Measurements from ENCODE around the gene COL7A1. TPM values are rescaled to one million over a fixed set of nuclear protein-coding genes. Genes with fewer than 3 reads are reported as not detected.

The COL7A1 gene
- total and polyA plus RNA-seq, 2 donors from 2014 or later, result 13.1 to 14.4 TPM

DNA sequence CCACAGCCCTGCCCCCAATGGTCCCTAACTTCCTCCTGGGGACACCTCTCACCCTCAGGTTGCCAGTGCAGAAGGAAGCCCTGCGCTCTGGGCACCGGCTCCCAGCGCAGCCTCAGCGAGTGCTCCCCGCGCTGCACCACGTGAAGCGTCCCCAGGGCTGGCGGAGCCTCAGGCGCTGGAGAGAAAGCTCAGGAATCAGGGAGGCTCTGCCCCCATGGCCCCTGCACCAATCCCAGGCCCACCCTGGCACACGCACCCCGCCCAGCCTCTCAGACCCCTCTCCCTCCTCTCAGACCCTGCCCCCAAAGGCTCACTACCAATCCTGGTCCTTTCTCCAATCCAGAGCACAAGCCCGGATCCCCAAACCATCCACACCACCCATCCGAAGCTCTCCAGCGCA is 6.9 kb downstream of the COL7A1 start:
- TF ChIP-seq, protein P1, sequence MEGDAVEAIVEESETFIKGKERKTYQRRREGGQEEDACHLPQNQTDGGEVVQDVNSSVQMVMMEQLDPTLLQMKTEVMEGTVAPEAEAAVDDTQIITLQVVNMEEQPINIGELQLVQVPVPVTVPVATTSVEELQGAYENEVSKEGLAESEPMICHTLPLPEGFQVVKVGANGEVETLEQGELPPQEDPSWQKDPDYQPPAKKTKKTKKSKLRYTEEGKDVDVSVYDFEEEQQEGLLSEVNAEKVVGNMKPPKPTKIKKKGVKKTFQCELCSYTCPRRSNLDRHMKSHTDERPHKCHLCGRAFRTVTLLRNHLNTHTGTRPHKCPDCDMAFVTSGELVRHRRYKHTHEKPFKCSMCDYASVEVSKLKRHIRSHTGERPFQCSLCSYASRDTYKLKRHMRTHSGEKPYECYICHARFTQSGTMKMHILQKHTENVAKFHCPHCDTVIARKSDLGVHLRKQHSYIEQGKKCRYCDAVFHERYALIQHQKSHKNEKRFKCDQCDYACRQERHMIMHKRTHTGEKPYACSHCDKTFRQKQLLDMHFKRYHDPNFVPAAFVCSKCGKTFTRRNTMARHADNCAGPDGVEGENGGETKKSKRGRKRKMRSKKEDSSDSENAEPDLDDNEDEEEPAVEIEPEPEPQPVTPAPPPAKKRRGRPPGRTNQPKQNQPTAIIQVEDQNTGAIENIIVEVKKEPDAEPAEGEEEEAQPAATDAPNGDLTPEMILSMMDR (IDR thresholded peaks at IDR 0.05; ENCODE audit: borderline replicate concordance, extremely low read depth, insufficient read depth), result no peak
- intact Hi-C loops (cut with DNase I), result no loop called here
- FAIRE-seq, result no peak
- H3K4me3 ChIP-seq (ENCODE audit: low read length in 3 of 3), result no peak overlapping the region
- no peak overlapping the region for H3K9ac ChIP-seq (ENCODE audit: low read length in 3 of 3)
- H3K27me3 ChIP-seq (ENCODE audit: control insufficient read depth, insufficient read depth, low read length), result no peaks in the 10 kb centered on the region
- H3K27ac ChIP-seq (ENCODE audit: low read depth in 2 of 2, low read length in 2 of 2), result no peak overlapping the region
- no peaks in the 10 kb centered on the region for H3K36me3 ChIP-seq (ENCODE audit: control insufficient read depth in 2 of 3, insufficient read depth in 3 of 3, low read length in 3 of 3)
- H3K4me1 ChIP-seq (ENCODE audit: control insufficient read depth in 2 of 3, insufficient read depth in 2 of 3, low read depth in 1 of 3, low read length in 3 of 3), result no peaks in the 10 kb centered on the region
- no peaks in the 10 kb centered on the region for H3K9me3 ChIP-seq (ENCODE audit: control insufficient read depth in 2 of 3, insufficient read depth in 1 of 3, low read length in 3 of 3)
- DNase-seq, result no peak

DNA sequence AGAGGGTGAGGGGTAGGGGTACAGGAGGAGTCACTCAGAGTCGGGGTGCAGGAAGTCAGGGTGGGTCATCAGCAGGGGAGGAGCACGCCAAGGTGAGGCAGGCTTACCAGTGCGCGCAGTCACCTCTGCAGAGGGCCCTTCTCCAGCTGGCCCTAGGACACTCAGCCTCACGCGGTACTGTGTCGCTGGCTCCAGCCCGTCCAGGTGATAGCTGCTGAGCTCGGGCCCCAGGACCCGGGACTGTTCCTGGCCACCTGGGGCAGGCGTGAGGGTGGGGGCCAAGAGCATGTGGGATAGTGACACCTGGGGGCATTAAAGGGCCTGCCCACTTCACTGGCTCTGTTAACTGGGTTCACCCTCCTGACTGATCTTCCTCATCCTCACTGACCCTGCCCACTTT is 7.4 kb downstream of the COL7A1 start:
- DNase-seq, result no peak
- no peak overlapping the region for H3K27ac ChIP-seq (ENCODE audit: low read depth in 2 of 2, low read length in 2 of 2)
- intact Hi-C loops (cut with DNase I), result no loop called here
- no peaks in the 10 kb centered on the region for H3K36me3 ChIP-seq (ENCODE audit: control insufficient read depth in 2 of 3, insufficient read depth in 3 of 3, low read length in 3 of 3)
- no peaks in the 10 kb centered on the region for H3K9me3 ChIP-seq (ENCODE audit: control insufficient read depth in 2 of 3, insufficient read depth in 1 of 3, low read length in 3 of 3)
- no peak overlapping the region for H3K4me3 ChIP-seq (ENCODE audit: low read length in 3 of 3)
- H3K9ac ChIP-seq (ENCODE audit: low read length in 3 of 3), result no peak overlapping the region
- H3K27me3 ChIP-seq (ENCODE audit: control insufficient read depth, insufficient read depth, low read length), result no peaks in the 10 kb centered on the region
- no peaks in the 10 kb centered on the region for H3K4me1 ChIP-seq (ENCODE audit: control insufficient read depth in 2 of 3, insufficient read depth in 2 of 3, low read depth in 1 of 3, low read length in 3 of 3)
- TF ChIP-seq, protein P1 (IDR thresholded peaks at IDR 0.05; ENCODE audit: borderline replicate concordance, extremely low read depth, insufficient read depth), result no peak
- no peak for FAIRE-seq

DNA sequence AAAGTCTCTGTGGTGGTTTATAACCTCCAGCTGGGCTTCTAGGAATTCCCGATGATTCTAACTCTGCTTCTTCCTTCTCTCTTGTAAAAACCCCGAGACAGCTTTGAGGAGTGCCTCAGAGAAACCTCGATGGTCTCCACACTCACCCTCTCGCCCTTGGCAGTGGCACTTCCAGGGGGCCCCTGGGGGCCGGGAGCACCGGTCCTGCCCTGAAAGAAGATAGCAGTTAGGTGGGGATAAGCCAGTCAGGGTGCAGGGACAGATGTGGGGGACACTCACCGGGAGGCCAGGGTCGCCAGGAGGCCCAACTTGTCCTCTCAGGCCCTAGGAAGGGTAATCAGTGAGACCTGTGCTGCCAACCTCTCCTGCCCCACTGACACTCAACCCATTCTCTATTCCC is 9.7 kb downstream of the COL7A1 start:
- H3K4me1 ChIP-seq (ENCODE audit: control insufficient read depth in 2 of 3, insufficient read depth in 2 of 3, low read depth in 1 of 3, low read length in 3 of 3), result no peaks in the 10 kb centered on the region
- DNase-seq, result no peak
- H3K9me3 ChIP-seq (ENCODE audit: control insufficient read depth in 2 of 3, insufficient read depth in 1 of 3, low read length in 3 of 3), result no peaks in the 10 kb centered on the region
- no peak for FAIRE-seq
- H3K27ac ChIP-seq (ENCODE audit: low read depth in 2 of 2, low read length in 2 of 2), result no peak overlapping the region
- TF ChIP-seq, protein P1 (IDR thresholded peaks at IDR 0.05; ENCODE audit: borderline replicate concordance, extremely low read depth, insufficient read depth), result no peak
- H3K4me3 ChIP-seq (ENCODE audit: low read length in 3 of 3), result no peak overlapping the region
- H3K27me3 ChIP-seq (ENCODE audit: control insufficient read depth, insufficient read depth, low read length), result no peaks in the 10 kb centered on the region
- no peak overlapping the region for H3K9ac ChIP-seq (ENCODE audit: low read length in 3 of 3)
- H3K36me3 ChIP-seq (ENCODE audit: control insufficient read depth in 2 of 3, insufficient read depth in 3 of 3, low read length in 3 of 3), result no peaks in the 10 kb centered on the region
- intact Hi-C loops (cut with DNase I), result no loop called here

DNA sequence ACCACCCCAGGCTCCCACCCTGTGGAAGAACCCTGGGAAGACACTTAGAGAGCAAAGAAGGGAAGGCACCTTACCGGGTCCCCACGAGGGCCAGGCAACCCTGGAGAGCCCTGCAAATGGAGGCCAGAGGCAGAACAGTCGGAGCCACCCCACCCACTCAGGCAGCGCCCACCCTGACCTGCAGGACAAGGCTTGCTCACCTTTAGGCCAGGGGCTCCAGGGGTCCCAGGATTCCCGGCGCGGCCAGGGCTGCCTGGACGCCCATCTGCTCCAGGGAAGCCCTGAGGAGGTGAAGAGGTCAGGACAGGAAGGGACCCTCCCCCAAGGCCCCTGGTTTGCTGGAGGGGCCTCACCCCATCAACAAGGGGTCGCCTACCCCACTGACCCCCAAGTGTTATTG is 10.3 kb downstream of the COL7A1 start:
- FAIRE-seq (no peak), DNase-seq (no peak)
- Histone ChIP-seq H3K4me1 (ENCODE audit: control insufficient read depth in 2 of 3, insufficient read depth in 2 of 3, low read depth in 1 of 3, low read length in 3 of 3) (no peaks in the 10 kb centered on the region), H3K9ac (ENCODE audit: low read length in 3 of 3) (no peak overlapping the region), H3K27ac (ENCODE audit: low read depth in 2 of 2, low read length in 2 of 2) (no peak overlapping the region), H3K9me3 (ENCODE audit: control insufficient read depth in 2 of 3, insufficient read depth in 1 of 3, low read length in 3 of 3) (no peaks in the 10 kb centered on the region), H3K36me3 (ENCODE audit: control insufficient read depth in 2 of 3, insufficient read depth in 3 of 3, low read length in 3 of 3) (no peaks in the 10 kb centered on the region), H3K27me3 (ENCODE audit: control insufficient read depth, insufficient read depth, low read length) (no peaks in the 10 kb centered on the region), H3K4me3 (ENCODE audit: low read length in 3 of 3) (no peak overlapping the region)
- TF ChIP-seq, protein P1 (IDR thresholded peaks at IDR 0.05; ENCODE audit: borderline replicate concordance, extremely low read depth, insufficient read depth), result no peak
- intact Hi-C loops (cut with DNase I), result no loop called here
